Right lobe of liver (tissue), 4 donors: ENCODE data around the gene GPNMB.

Experiments
- CTCF ChIP-seq, 4 donors: fragments of 200-600 bp in 3 of 4; fragments of 450-650 bp in 1 of 4; IDR thresholded peaks; one replicate each; pipeline versions ENCODE4 v1.5.1 to v1.8.0; 2016 to 2022; ENCODE audit warnings: antibody characterized with exemption in 4 of 4, mild to moderate bottlenecking in 2 of 4
- POLR2A ChIP-seq: fragments of 450-650 bp; IDR thresholded peaks from one replicate; pipeline ENCODE4 v1.6.1; 2017; ENCODE audit warnings: antibody characterized with exemption, mild to moderate bottlenecking
- donor health status: DM: no; HTN: no; CAD: no.
- donor health status: DM: no; HTN: no; CAD: no.
- donor health status: DM: no; HTN: yes; CAD: no.

- TF ChIP-seq POLR2A (no peak), CTCF (IDR thresholded peaks at IDR 0.05) (no peak)
Observed at GRCh38 chr7:23315366-23315765, 68.8 kb downstream of the GPNMB start.
